NCI-H2196 treated with DMSO at 0.1 percent for 48 hours (cell line): ENCODE results near the gene QARS1.

Source experiments
- DNase-seq: peaks from one replicate; lab custom pipeline; 2025; ENCODE audit not compliant: unreplicated experiment; lab: John Stamatoyannopoulos, UW

QARS1 gene

GRCh38 chr3:49054344-49054862 lies 50.2 kb downstream of the QARS1 start:
- DNase-seq = no peak

GRCh38 chr3:49053543-49053942 lies 51.0 kb downstream of the QARS1 start:
- no peak for DNase-seq
